Measurements from ENCODE around the gene DMAC2L. TPM values are rescaled to one million over a fixed set of nuclear protein-coding genes. Genes with fewer than 3 reads are reported as not detected.
"Not testable (repeated sequence)": the region's sequence is repeated elsewhere in the genome, so short reads cannot be mapped to it uniquely, and the experiment has no call there.

DMAC2L gene
- total RNA-seq, 6 experiments from 2014 or later = 10.6 to 14.5 (median 12.1) TPM

GRCh38 chr14:50354527-50354926, 42.4 kb downstream of the DMAC2L start:
- no peaks in the 10 kb centered on the region for H3K27me3 Mint-ChIP-seq (ENCODE audit: insufficient read depth)
- DNase-seq = no peak
- H3K36me3 Mint-ChIP-seq (ENCODE audit: low read depth) = peaks cover 10% of the 10 kb centered on the region; the same call in 1 of the 2 replicates
- peaks cover 30% of the 10 kb centered on the region for H3K4me1 Mint-ChIP-seq (ENCODE audit: low read depth)
- H3K4me3 Mint-ChIP-seq = no peak overlapping the region
- TF ChIP-seq CTCF (IDR thresholded peaks at IDR 0.05) = no peak
- no peak overlapping the region for H3K27ac Mint-ChIP-seq
- no peaks in the 10 kb centered on the region for H3K9me3 Mint-ChIP-seq

- no peaks in the 10 kb centered on the region for H3K27me3 Mint-ChIP-seq (ENCODE audit: insufficient read depth)
- H3K4me1 Mint-ChIP-seq (ENCODE audit: low read depth) = peaks cover 28% of the 10 kb centered on the region
- H3K9me3 Mint-ChIP-seq = no peaks in the 10 kb centered on the region
- no peak for TF ChIP-seq CTCF (IDR thresholded peaks at IDR 0.05)
- no peak for DNase-seq
- H3K36me3 Mint-ChIP-seq (ENCODE audit: low read depth) = peaks cover 10% of the 10 kb centered on the region; the same call in 1 of the 2 replicates
- H3K4me3 Mint-ChIP-seq = no peak overlapping the region
- H3K27ac Mint-ChIP-seq = no peak overlapping the region
These were observed 43.6 kb downstream of the DMAC2L start for GRCh38 chr14:50355692-50356091.

- not testable (repeated sequence) for H3K27ac Mint-ChIP-seq, H3K9me3 Mint-ChIP-seq, H3K4me3 Mint-ChIP-seq
These were observed 44.2 kb downstream of the DMAC2L start for GRCh38 chr14:50356283-50356682.

GRCh38 chr14:50357124-50357523, 45.0 kb downstream of the DMAC2L start:
- Mint-ChIP-seq H3K4me1 (ENCODE audit: low read depth) (peaks cover 14% of the 10 kb centered on the region), H3K27me3 (ENCODE audit: insufficient read depth) (no peaks in the 10 kb centered on the region), H3K4me3 (no peak overlapping the region), H3K9me3 (no peaks in the 10 kb centered on the region), H3K36me3 (ENCODE audit: low read depth) (peaks cover 10% of the 10 kb centered on the region; the same call in 1 of the 2 replicates), H3K27ac (no peak overlapping the region)
- DNase-seq = no peak
- TF ChIP-seq CTCF (IDR thresholded peaks at IDR 0.05) = no peak

More at GRCh38 chr14:50356283-50356682, 44.2 kb downstream of the DMAC2L start:
- not testable (repeated sequence) for H3K36me3 Mint-ChIP-seq (ENCODE audit: low read depth); DNase-seq; H3K27me3 Mint-ChIP-seq (ENCODE audit: insufficient read depth)
- peaks cover 22% of the 10 kb centered on the region for H3K4me1 Mint-ChIP-seq (ENCODE audit: low read depth)

GRCh38 chr14:50357753-50358395, 45.8 kb downstream of the DMAC2L start:
- Mint-ChIP-seq H3K4me3 (no peak overlapping the region), H3K4me1 (ENCODE audit: low read depth) (peaks cover 7% of the 10 kb centered on the region), H3K9me3 (no peaks in the 10 kb centered on the region), H3K27me3 (ENCODE audit: insufficient read depth) (no peaks in the 10 kb centered on the region), H3K27ac (no peak overlapping the region), H3K36me3 (ENCODE audit: low read depth) (peaks cover 15% of the 10 kb centered on the region)
- TF ChIP-seq CTCF (IDR thresholded peaks at IDR 0.05) = no peak
- no peak for DNase-seq

GRCh38 chr14:50359631-50360030, 47.5 kb downstream of the DMAC2L start:
- no peak for TF ChIP-seq CTCF (IDR thresholded peaks at IDR 0.05)
- no peak for DNase-seq
- H3K36me3 Mint-ChIP-seq (ENCODE audit: low read depth) = peaks cover 18% of the 10 kb centered on the region
- peaks cover 12% of the 10 kb centered on the region for H3K4me1 Mint-ChIP-seq (ENCODE audit: low read depth)
- H3K4me3 Mint-ChIP-seq = no peak overlapping the region
- H3K27ac Mint-ChIP-seq = no peak overlapping the region
- no peaks in the 10 kb centered on the region for H3K9me3 Mint-ChIP-seq
- no peaks in the 10 kb centered on the region for H3K27me3 Mint-ChIP-seq (ENCODE audit: insufficient read depth)

Measured in HFFc6 (cell line).